Astrocyte (in vitro differentiated cells and primary cell): Measurements from ENCODE around the gene MRPL4.

Source experiments
- CTCF ChIP-seq: IDR thresholded peaks from 2 replicates; pipeline ENCODE4 v1.5.1; 2011; ENCODE audit warnings: low read depth, mild to moderate bottlenecking, inconsistent platforms, low read length, moderate library complexity; ENCODE audit not compliant: insufficient read depth
- EZH2 ChIP-seq: IDR thresholded peaks from 2 replicates; pipeline ENCODE4 v1.6.1; 2012; ENCODE audit warnings: mild to moderate bottlenecking, low read length, inconsistent platforms; ENCODE audit not compliant: insufficient read depth

- no peak for TF ChIP-seq CTCF
- no peak for TF ChIP-seq EZH2
These were observed 46.4 kb upstream of the MRPL4 start for GRCh38 chr19:10205636-10206035.
